Naive thymus-derived CD8-positive, alpha-beta T cell (primary cell): ENCODE data around the gene PHETA1. TPM values are rescaled to one million over a fixed set of nuclear protein-coding genes. Genes with fewer than 3 reads are reported as not detected.
"Not testable (repeated sequence)": the region's sequence is repeated elsewhere in the genome, so short reads cannot be mapped to it uniquely, and the experiment has no call there.

Source experiments
- ATAC-seq, 2 donors: fragments of 150-1000 bp; cut with Tn5 transposase in 1 of 2; sonication (Bioruptor Pico), chemical (Tn5 transposase) in 1 of 2; 1 replicate in 1 of 2; 2 replicates in 1 of 2; pipeline ENCODE4 v1.10.0; 2021; ENCODE audit warnings: mild to moderate bottlenecking in 2 of 2, moderate library complexity in 2 of 2
- POLR2A ChIA-PET: fragments of 350-600 bp; sonication (Branson Sonifier 250); formaldehyde crosslinking; loops from one replicate; lab custom pipeline; 2021; ENCODE audit warnings: antibody characterized with exemption; lab: Charles Lee
- DNase-seq, 10 donors: peaks; one replicate each; pipeline versions ENCODE4 v3.0.0 to v3.0.0-alpha.2; 2020 to 2022
- H3K27ac Mint-ChIP-seq, 10 donors: one replicate each; pipeline ENCODE4 v1.8.0; 2020 to 2022; ENCODE audit warnings: mild to moderate bottlenecking in 10 of 10, mixed read lengths in 10 of 10, moderate library complexity in 4 of 10, inconsistent platforms in 1 of 10
- H3K27me3 Mint-ChIP-seq, 5 donors: one replicate each; pipeline ENCODE4 v1.8.0; 2021 to 2022; ENCODE audit warnings: mixed read lengths in 5 of 5
- H3K36me3 Mint-ChIP-seq, 3 donors: one replicate each; pipeline ENCODE4 v1.8.0; 2020 to 2022; ENCODE audit warnings: mixed read lengths in 3 of 3, mild to moderate bottlenecking in 2 of 3, inconsistent platforms in 1 of 3
- H3K4me1 Mint-ChIP-seq, 4 donors: one replicate each; pipeline ENCODE4 v1.8.0; 2021 to 2022; ENCODE audit warnings: mixed read lengths in 4 of 4
- H3K4me3 Mint-ChIP-seq, 10 donors: one replicate each; pipeline ENCODE4 v1.8.0; 2020 to 2022; ENCODE audit warnings: mild to moderate bottlenecking in 10 of 10, mixed read lengths in 10 of 10, moderate library complexity in 6 of 10, inconsistent platforms in 1 of 10
- H3K9me3 Mint-ChIP-seq, 9 donors: one replicate each; pipeline ENCODE4 v1.8.0; 2020 to 2022; ENCODE audit warnings: mixed read lengths in 9 of 9, mild to moderate bottlenecking in 3 of 9, inconsistent platforms in 1 of 9, moderate library complexity in 1 of 9
- polyA plus RNA-seq, 3 donors: library from polyadenylated mRNA; unstranded; fragments of 300-500 nt; fragmentation: Illumina TruSeq; gene quantifications; one replicate each; pipeline ENCODE4 v1.2.3, GENCODE V29; 2021
- total RNA-seq, 8 experiments: library from RNA in 2 of 8; stranded (reverse) in 2 of 8; gene quantifications; one replicate each; pipeline ENCODE4 v1.2.3 and lab custom pipeline; 2021 to 2026

Gene PHETA1
- total and polyA plus RNA-seq, 5 experiments from 2014 or later: 0.11 to 3.8 (median 1.5) TPM

DNA sequence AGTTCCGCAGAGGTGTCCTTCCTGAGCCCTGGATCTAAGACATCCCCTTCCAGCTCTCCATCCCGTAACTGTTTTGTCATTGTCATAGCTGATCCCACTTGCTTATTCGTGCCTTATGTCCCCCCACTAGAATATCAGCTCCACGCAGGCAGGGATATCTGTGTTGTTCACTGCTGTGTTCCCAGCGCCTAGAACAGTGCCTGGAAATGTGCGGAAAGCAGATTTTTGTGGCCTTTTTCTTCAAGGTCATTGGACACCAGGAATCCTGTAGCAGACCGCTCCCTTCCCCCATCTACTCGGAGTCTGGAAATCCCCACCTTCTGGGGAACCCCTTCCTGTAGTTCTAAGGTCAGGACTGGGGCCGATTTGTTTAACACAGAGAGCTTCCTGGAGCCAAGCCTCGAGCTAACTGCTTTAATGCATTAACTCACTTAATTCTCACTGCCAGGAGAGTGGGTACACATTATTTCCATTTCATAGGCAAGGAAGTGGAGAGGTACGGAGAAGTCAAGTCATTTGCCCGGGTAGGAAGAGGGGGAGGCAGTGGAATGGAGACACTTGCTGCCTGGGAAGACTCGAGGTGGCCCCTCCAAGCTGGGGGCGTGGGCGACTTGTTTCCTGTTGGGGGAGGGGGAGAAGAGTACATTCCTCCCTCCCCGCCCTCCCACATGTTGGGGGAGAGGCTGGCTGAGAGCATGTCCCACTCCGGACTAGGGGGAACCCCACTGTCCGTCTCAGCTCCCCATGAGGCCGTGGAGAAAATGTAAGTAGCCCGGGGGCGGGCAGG lies 35.7 kb upstream of the PHETA1 start:
- peak in 6 of 10 donors; percentile 32 to 68 (median 40) for DNase-seq
- Mint-ChIP-seq H3K27me3 (no peaks in the 10 kb centered on the region), H3K9me3 (no peaks in the 10 kb centered on the region), H3K4me1 (peaks cover 24 to 57% (median 56%) of the 10 kb centered on the region in 4 donors), H3K4me3 (peak overlapping the region; percentile 81 to 94 (median 91)), H3K36me3 (no peaks in the 10 kb centered on the region), H3K27ac (peak overlapping the region; percentile 85 to 97 (median 90))
- ATAC-seq: no peak
- POLR2A ChIA-PET: interaction anchor here (0.5 to 11.8 kb wide), 12 partner anchors 9 to 598 kb away, joined by 3 to 106 read pairs (median 5); partner anchors contain the start of genes ACAD10 and BRAP

DNA sequence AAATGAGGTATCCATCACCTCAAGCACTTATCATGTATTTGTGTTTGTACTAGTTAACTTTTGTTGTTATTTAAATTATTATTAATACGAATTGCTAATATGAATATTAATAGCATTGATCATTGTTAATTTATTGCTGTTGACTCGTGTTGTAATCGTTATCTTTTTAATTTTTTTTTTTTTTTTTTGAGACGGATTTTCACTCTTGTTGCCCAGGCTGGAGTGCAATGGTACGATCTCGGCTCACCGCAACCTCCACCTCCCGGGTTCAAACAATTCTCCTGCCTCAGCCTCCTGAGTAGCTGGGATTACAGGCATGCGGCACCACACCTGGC lies 33.6 kb upstream of the PHETA1 start:
- H3K9me3 Mint-ChIP-seq, DNase-seq, H3K36me3 Mint-ChIP-seq, H3K27me3 Mint-ChIP-seq, ATAC-seq: not testable (repeated sequence)
- Mint-ChIP-seq H3K27ac (peak overlapping the region in 2 of 10 donors; percentile 74 to 85), H3K4me3 (peak overlapping the region in 1 of 10 donors; percentile 92), H3K4me1 (peaks cover 20 to 53% (median 37%) of the 10 kb centered on the region in 4 donors)
- POLR2A ChIA-PET: interaction anchor here (1.5 to 2.7 kb wide), 2 partner anchors 40 to 49 kb away, joined by 4 to 10 read pairs; no protein-coding TSS in a partner anchor

DNA sequence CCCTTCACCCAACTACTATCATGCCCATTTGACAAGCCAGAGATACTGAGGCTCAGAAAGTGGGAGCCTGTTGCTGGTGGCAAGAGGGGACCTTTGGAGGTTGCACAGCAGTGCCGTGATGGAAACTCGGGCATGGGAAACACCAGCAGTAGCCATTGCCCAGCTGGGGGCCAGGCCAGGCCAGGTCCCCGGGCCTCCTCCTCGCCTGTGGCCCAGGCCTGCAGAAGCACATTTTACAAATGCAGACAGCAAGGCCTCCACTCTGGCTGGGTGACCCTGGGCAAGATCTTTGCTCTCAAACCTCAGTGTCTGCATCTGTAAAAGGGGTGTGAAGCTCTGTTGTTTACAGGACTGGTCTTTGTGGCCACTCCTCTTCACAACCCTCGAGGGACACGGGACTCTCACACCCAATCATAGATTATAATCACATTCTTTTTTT lies 32.3 kb upstream of the PHETA1 start:
- DNase-seq (no peak), ATAC-seq (no peak)
- Mint-ChIP-seq H3K9me3 (no peaks in the 10 kb centered on the region), H3K4me3 (no peak overlapping the region), H3K4me1 (peaks cover 18 to 54% (median 36%) of the 10 kb centered on the region in 4 donors), H3K27ac (peak overlapping the region in 1 of 10 donors; percentile 75), H3K36me3 (no peaks in the 10 kb centered on the region), H3K27me3 (no peaks in the 10 kb centered on the region)
- POLR2A ChIA-PET: interaction anchor here (1.6 kb wide), 1 partner anchor 50 kb away, joined by 5 read pairs; no protein-coding TSS in a partner anchor

DNA sequence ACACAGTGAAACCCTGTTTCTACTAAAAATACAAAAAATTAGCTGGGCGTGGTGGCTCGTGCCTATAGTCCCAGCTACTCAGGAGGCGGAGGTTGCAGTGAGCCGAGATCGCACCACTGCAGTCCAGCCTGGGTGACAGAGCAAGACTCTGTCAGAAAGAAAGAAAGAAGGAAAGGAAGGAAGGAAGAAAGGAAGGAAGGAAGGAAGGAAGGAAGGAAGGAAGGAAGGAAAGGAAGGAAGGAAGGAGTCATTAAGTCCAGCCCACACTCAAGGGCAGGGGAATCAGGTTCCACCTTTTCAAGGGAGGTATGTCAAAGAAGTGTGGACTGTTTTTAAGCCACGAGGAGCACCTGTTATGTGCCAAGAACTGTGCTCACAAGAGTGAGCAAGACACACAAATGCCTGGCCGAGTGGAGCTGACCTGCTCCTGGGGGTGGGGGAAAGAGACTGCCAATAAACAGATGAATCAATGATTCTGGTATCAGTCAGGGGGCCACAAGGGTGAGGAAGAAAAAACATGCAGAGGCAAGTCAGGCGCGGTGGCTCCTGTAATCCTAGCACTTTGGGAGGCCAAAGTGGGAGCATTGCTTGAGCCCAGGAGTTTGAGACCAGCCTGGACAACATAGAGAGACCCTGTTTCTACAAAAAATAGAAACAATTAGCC lies 31.0 kb upstream of the PHETA1 start:
- Mint-ChIP-seq H3K4me1 (peaks cover 18 to 50% (median 34%) of the 10 kb centered on the region in 4 donors), H3K4me3 (peak overlapping the region in 1 of 10 donors; percentile 36), H3K27ac (peak overlapping the region in 5 of 10 donors; percentile 22 to 75 (median 51))
- not testable (repeated sequence) for ATAC-seq, H3K36me3 Mint-ChIP-seq, H3K9me3 Mint-ChIP-seq, H3K27me3 Mint-ChIP-seq, DNase-seq
- POLR2A ChIA-PET: interaction anchor here (1.6 kb wide), 1 partner anchor 52 kb away, joined by 5 read pairs; no protein-coding TSS in a partner anchor

DNA sequence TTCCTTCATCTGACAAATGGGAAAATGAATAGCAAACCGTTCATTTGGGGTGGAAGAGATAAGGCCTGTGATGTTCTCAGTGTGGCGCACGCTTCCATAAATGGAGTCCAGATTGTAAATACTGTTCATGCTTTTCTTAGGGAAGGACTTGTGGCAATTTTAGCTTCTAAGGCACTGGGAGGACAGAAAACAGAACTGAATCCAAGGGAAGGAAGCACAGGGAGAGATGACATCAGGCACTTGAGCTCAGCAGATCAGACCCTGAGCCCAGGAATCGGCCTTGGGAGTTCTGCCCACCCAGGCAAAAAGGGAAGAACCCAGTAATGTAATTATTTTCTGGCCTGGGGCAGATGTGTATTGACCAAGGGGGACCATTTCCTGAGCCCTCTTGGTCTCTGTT lies 29.6 kb upstream of the PHETA1 start:
- Mint-ChIP-seq H3K36me3 (no peaks in the 10 kb centered on the region), H3K27me3 (no peaks in the 10 kb centered on the region), H3K4me1 (peaks cover 9 to 38% (median 21%) of the 10 kb centered on the region in 4 donors), H3K4me3 (no peak overlapping the region), H3K27ac (peak overlapping the region in 1 of 10 donors; percentile 34), H3K9me3 (no peaks in the 10 kb centered on the region)
- no peak for DNase-seq
- POLR2A ChIA-PET: interaction anchor here (0.8 to 3.6 kb wide), 2 partner anchors 52 to 1020 kb away, joined by 3 to 32 read pairs; partner anchors contain the start of gene PTPN11
- no peak for ATAC-seq

DNA sequence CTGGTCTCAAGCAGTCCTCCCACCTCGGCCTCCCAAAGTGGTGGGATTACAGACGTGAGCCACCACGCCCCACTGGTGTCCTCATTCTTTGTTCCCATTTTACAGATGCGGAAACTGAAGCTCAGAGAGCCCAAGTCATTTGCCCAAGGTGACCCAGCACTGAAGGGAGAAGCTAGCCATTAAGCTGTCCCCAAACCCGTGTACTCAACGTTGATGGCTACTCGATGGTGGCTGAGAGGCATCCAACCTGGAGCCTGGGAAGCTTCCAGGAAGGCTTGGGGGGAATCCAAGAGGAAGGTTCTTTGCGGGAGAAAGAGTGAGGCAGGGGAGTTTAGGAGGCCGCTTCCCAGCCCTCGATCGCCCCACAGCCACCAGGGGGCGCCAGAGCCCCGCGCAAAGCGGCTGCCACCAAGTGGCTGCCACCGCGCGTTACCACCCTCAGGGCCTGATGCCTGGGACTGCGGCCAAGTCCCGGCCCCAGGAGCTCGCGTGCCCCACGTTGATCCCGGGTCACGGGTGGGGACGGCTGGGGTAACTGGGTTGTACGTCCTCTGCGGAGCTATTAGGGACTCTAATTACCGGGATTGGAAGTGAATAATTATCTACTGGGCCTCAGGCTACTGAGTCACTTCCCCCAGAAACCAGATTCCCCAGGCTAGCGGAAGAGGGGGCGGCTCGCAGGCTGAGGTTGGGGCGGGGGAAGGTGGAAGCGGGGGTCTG lies 28.0 kb upstream of the PHETA1 start:
- H3K4me3 Mint-ChIP-seq: peak overlapping the region; percentile 66 to 87 (median 78)
- H3K9me3 Mint-ChIP-seq: no peaks in the 10 kb centered on the region

DNA sequence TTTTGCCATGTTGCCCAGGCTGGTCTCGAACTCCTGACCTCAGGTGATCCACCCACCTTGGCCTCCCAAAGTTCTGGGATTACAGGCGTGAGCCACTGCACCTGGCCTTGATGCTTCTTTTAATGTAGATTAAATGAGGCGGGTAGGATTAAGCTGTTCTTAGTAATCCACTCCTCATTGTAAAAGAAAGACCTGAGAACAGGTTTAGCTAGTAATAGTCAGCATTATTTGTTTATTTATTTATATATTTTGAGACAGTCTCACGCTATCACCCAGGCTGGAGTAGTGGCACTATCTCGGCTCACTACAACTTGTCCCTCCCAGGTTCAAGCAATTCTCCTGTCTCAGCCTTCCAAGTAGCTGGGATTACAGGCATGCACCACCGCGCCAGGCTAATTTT lies 27.4 kb upstream of the PHETA1 start:
- H3K27me3 Mint-ChIP-seq, DNase-seq, ATAC-seq, H3K9me3 Mint-ChIP-seq, H3K4me3 Mint-ChIP-seq, H3K36me3 Mint-ChIP-seq: not testable (repeated sequence)
- POLR2A ChIA-PET: interaction anchor here (0.8 to 3.6 kb wide), 4 partner anchors 33 to 55 kb away, joined by 3 to 32 read pairs (median 9); no protein-coding TSS in a partner anchor
- Mint-ChIP-seq H3K4me1 (peaks cover 7 to 29% (median 13%) of the 10 kb centered on the region in 4 donors), H3K27ac (peak overlapping the region in 1 of 10 donors; percentile 90)

More for the DNA sequence above, 28.0 kb upstream of the PHETA1 start:
- DNase-seq (peak; percentile 71 to 97 (median 88)), ATAC-seq (peak; percentile 98)
- Mint-ChIP-seq H3K27me3 (no peaks in the 10 kb centered on the region), H3K27ac (peak overlapping the region in 8 of 10 donors; percentile 29 to 90 (median 70)), H3K36me3 (no peaks in the 10 kb centered on the region), H3K4me1 (peaks cover 7 to 29% (median 14%) of the 10 kb centered on the region in 4 donors)
- POLR2A ChIA-PET: interaction anchor here (0.5 to 3.6 kb wide), 5 partner anchors 33 to 58 kb away, joined by 3 to 32 read pairs (median 6); no protein-coding TSS in a partner anchor

DNA sequence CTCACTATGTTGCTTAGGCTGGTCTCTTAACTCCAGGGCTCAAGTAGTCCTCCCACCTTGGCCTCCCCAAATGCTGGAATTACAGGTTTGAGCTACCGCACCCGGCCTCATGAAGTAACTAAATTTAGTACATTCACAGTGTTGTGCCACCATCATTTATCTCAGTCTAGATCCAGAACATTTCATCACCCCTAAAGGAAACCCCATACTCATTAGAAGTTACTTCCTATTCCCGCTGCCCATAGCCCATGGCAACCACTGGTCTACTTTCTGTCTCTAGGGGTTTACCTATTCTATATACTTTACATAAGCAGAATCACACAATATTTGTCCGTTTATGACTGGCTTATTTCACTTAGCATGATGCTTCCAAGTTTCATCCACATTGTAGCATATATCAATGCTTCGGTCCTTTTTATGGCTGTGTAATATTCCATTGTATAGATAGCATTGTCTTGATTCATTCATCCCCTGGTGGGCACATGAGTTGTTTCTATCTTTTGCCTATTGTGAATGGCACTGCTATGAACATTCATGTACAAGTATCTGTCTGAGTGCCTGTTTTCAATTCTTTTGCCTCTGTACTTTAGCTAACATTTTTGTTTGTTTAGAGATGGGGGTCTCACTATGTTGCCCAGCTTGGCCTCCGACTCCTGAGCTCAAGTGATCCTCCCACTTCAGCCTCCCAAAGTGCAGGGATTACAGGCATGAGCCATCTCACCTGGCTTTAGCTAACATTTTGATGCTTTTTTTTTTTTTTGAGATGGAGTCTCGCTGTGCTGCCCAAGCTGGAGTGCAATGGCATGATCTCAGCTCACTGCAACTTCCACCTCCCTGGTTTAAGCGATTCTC lies 26.7 kb upstream of the PHETA1 start:
- H3K27me3 Mint-ChIP-seq: peaks cover 0 to 2% (median 0%) of the 10 kb centered on the region in 5 donors
- no peak overlapping the region for H3K4me3 Mint-ChIP-seq
- POLR2A ChIA-PET: interaction anchor here (3.6 kb wide), 1 partner anchor 55 kb away, joined by 32 read pairs; no protein-coding TSS in a partner anchor
- H3K27ac Mint-ChIP-seq: no peak overlapping the region
- H3K4me1 Mint-ChIP-seq: peaks cover 7 to 32% (median 13%) of the 10 kb centered on the region in 4 donors
- H3K36me3 Mint-ChIP-seq: no peaks in the 10 kb centered on the region
- no peak for DNase-seq
- H3K9me3 Mint-ChIP-seq: no peaks in the 10 kb centered on the region
- no peak for ATAC-seq

DNA sequence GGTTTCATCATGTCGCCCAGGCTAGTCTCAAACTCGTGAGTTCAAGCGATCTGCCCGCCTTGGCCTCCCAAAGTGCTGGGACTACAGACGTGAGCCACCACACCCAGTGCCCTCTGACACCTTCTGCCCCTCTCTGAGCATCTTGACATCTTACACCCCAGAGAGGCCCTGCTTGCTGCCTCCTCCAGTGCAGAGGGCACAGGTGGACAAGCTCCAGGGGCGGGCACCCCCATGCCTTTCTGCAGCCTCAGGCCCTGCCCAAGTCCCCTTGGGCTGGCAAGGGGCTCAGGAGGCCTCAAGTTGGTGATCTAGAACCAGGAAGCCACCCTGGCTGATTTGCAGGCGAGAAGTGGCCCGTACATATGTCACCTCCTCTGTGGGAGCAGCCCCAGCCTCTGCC lies 25.6 kb upstream of the PHETA1 start:
- ATAC-seq (no peak), DNase-seq (no peak)
- no peak overlapping the region for H3K27ac Mint-ChIP-seq
- H3K27me3 Mint-ChIP-seq: peaks cover 0 to 2% (median 0%) of the 10 kb centered on the region in 5 donors
- H3K36me3 Mint-ChIP-seq: no peaks in the 10 kb centered on the region
- POLR2A ChIA-PET: interaction anchor here (0.9 kb wide), 1 partner anchor 35 kb away, joined by 3 read pairs; no protein-coding TSS in a partner anchor
- H3K9me3 Mint-ChIP-seq: no peaks in the 10 kb centered on the region
- H3K4me3 Mint-ChIP-seq: no peak overlapping the region
- H3K4me1 Mint-ChIP-seq: peaks cover 4 to 29% (median 8%) of the 10 kb centered on the region in 4 donors

DNA sequence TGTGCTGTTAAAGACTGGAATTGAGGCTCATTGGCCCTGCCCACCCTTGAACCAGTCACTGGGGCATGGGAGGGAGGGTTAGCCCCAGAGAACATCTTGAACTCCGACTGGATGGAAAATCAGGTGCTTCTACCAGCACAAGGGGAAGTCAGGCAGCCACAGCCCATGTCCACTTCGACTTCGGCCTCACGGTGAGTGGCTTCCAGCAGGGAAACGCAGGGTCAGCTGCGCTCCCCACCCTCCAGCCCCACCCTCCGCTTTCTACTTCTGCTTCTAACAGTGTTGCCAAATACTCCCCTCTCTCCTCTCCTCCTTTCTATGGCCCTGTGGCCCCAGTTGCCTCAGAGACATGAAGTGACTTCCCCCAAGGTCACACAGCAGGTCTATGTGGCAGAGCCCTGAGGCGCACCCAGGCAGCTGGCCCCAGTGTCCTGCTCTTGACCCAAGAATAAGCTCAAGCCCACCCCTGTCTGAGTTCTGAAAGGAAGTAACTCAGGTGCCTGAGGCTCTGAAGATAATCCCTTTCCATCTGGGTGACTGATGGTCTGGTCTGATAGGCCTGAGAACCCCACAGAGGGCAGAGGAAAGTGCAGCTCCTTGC lies 24.9 kb upstream of the PHETA1 start:
- no peak overlapping the region for H3K4me3 Mint-ChIP-seq
- DNase-seq (no peak), ATAC-seq (no peak)
- H3K36me3 Mint-ChIP-seq: no peaks in the 10 kb centered on the region
- H3K27ac Mint-ChIP-seq: peak overlapping the region in 1 of 10 donors; percentile 13
- H3K27me3 Mint-ChIP-seq: peaks cover 0 to 2% (median 0%) of the 10 kb centered on the region in 5 donors
- POLR2A ChIA-PET: interaction anchor here (0.9 kb wide), 1 partner anchor 35 kb away, joined by 3 read pairs; no protein-coding TSS in a partner anchor
- peaks cover 4 to 22% (median 6%) of the 10 kb centered on the region in 4 donors for H3K4me1 Mint-ChIP-seq
- H3K9me3 Mint-ChIP-seq: no peaks in the 10 kb centered on the region

DNA sequence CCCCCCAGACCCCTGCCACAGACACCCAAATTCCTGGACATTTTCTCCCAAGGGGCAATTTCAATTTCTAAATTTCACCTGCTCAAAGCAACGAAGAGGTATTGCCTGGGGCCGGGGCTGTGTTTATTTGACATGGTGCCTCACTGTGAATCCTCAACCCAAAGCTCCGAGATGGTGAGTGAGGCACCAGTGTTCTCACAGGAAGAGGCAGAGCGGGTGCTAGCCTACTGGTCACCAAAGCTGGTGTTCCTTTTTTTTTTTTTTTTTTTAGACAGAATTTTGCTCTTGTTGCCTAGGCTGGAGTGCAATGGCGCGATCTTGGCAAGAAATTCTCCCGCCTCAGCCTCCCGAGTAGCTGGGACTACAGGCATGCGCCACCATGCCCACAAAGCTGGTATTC lies 22.0 kb upstream of the PHETA1 start:
- DNase-seq (no peak), ATAC-seq (no peak)
- H3K4me1 Mint-ChIP-seq: peaks cover 0 to 6% (median under 1%) of the 10 kb centered on the region in 4 donors
- POLR2A ChIA-PET: no interaction called here
- no peaks in the 10 kb centered on the region for H3K36me3 Mint-ChIP-seq
- no peak overlapping the region for H3K27ac Mint-ChIP-seq
- H3K4me3 Mint-ChIP-seq: no peak overlapping the region
- H3K9me3 Mint-ChIP-seq: no peaks in the 10 kb centered on the region
- H3K27me3 Mint-ChIP-seq: peaks cover 0 to 2% (median 0%) of the 10 kb centered on the region in 5 donors
